Measurements from ENCODE around the gene GDAP1L1. TPM values are rescaled to one million over a fixed set of nuclear protein-coding genes. Genes with fewer than 3 reads are reported as not detected.

GDAP1L1 gene
- total RNA-seq, 4 donors from 2014 or later, result 0.41 TPM; not detected in 3

DNA sequence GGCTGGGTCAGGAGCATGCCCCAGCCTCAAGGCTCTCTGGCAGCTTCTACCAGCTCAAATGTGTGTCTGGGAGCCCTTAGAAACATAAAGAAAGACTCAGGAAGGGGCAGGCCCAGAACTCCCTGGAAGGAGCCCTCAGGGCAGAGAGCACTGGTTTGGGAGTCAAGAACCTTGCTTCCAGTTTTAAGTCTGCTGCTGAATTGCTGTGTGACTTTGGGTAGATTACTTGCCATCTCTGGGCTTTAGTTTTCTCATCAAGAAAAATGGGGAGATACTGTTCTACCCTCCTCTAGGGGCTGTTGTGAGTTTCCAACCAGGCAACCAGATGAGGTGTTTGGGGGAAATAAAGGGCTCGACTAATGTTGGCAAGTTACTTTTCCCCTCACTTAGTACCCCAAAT is 8.8 kb downstream of the GDAP1L1 start:
- H3K27ac ChIP-seq, result no peak overlapping the region
- H3K4me3 ChIP-seq, result no peak overlapping the region
- H3K4me1 ChIP-seq, result no peaks in the 10 kb centered on the region
- no peaks in the 10 kb centered on the region for H3K27me3 ChIP-seq
- no peak for DNase-seq
- intact Hi-C loops (cut with DNase I; ENCODE audit: low total_unique reads), result no loop called here
- H3K36me3 ChIP-seq, result no peaks in the 10 kb centered on the region
- no peak for TF ChIP-seq POLR2A (IDR thresholded peaks at IDR 0.05)
- TF ChIP-seq, protein P1, sequence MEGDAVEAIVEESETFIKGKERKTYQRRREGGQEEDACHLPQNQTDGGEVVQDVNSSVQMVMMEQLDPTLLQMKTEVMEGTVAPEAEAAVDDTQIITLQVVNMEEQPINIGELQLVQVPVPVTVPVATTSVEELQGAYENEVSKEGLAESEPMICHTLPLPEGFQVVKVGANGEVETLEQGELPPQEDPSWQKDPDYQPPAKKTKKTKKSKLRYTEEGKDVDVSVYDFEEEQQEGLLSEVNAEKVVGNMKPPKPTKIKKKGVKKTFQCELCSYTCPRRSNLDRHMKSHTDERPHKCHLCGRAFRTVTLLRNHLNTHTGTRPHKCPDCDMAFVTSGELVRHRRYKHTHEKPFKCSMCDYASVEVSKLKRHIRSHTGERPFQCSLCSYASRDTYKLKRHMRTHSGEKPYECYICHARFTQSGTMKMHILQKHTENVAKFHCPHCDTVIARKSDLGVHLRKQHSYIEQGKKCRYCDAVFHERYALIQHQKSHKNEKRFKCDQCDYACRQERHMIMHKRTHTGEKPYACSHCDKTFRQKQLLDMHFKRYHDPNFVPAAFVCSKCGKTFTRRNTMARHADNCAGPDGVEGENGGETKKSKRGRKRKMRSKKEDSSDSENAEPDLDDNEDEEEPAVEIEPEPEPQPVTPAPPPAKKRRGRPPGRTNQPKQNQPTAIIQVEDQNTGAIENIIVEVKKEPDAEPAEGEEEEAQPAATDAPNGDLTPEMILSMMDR (IDR thresholded peaks at IDR 0.05), result no peak
- H3K9me3 ChIP-seq, result no peaks in the 10 kb centered on the region

DNA sequence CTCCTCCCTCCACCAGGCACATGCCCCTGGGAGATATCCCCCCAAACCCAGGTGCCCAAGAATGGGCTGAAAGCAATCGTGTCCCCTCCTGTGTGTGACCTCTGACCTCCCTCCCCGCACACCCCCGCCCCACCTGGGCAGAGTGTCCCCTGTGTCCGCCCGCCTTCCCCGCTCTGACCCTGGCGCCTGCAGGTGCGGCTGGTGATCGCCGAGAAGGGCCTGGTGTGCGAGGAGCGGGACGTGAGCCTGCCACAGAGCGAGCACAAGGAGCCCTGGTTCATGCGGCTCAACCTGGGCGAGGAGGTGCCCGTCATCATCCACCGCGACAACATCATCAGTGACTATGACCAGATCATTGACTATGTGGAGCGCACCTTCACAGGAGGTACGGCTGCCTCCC is 9.9 kb downstream of the GDAP1L1 start:
- H3K27ac ChIP-seq, result no peak overlapping the region
- intact Hi-C loops (cut with DNase I; ENCODE audit: low total_unique reads), result no loop called here
- no peaks in the 10 kb centered on the region for H3K36me3 ChIP-seq
- no peaks in the 10 kb centered on the region for H3K27me3 ChIP-seq
- no peaks in the 10 kb centered on the region for H3K4me1 ChIP-seq
- H3K4me3 ChIP-seq, result no peak overlapping the region
- H3K9me3 ChIP-seq, result no peaks in the 10 kb centered on the region
- no peak for DNase-seq
- TF ChIP-seq, protein P1 (IDR thresholded peaks at IDR 0.05), result no peak
- no peak for TF ChIP-seq POLR2A (IDR thresholded peaks at IDR 0.05)

DNA sequence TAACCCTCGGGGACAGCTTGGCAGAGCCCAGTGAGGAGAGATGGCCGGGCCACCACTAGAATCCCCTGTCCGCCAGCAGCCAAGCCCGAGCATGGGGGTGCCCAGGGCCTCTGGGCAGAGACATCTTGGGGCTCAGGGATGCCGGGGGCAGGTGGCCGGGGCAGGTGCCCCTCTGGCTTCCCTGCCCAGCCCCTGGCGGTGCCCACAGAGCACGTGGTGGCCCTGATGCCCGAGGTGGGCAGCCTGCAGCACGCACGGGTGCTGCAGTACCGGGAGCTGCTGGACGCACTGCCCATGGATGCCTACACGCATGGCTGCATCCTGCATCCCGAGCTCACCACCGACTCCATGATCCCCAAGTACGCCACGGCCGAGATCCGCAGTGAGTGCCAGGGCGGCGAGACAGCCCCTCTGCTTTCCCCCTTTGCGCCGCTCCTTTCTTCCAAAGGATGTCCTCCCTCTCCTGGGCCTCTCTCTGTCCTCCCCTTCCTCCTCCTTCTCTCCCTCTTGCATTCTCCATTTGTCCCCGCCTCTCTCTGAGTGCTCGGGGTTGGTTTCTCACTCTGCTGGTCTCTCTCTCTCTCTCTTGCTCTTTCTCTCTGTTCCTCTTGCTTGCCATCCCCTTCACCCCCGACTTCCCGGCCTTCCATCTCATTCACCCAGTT is 11.2 kb downstream of the GDAP1L1 start:
- intact Hi-C loops (cut with DNase I; ENCODE audit: low total_unique reads), result no loop called here
- Histone ChIP-seq H3K4me3 (no peak overlapping the region), H3K9me3 (no peaks in the 10 kb centered on the region), H3K27ac (no peak overlapping the region), H3K36me3 (no peaks in the 10 kb centered on the region), H3K4me1 (no peaks in the 10 kb centered on the region), H3K27me3 (no peaks in the 10 kb centered on the region)
- DNase-seq, result no peak
- no peak for TF ChIP-seq POLR2A (IDR thresholded peaks at IDR 0.05)
- TF ChIP-seq, protein P1 (IDR thresholded peaks at IDR 0.05), result no peak

DNA sequence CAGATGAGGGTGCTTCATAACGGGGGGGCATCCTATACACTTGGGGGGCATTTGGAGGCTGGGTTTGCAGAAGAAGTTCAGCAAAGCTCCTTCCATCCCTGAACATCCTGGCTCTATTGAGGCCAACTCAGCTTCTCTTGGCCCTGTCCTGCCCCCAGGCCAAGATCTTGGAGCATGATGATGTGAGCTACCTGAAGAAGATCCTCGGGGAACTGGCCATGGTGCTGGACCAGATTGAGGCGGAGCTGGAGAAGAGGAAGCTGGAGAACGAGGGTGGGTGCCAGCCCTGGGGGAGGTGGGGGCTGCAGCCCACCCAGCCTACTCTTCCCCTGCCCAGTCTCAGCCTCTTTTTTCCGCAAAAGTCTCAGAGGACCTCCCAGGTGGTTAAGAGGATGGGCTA is 17.2 kb downstream of the GDAP1L1 start:
- TF ChIP-seq POLR2A (IDR thresholded peaks at IDR 0.05), result no peak
- TF ChIP-seq, protein P1 (IDR thresholded peaks at IDR 0.05), result no peak
- no peaks in the 10 kb centered on the region for H3K27me3 ChIP-seq
- intact Hi-C loops (cut with DNase I; ENCODE audit: low total_unique reads), result no loop called here
- H3K9me3 ChIP-seq, result no peaks in the 10 kb centered on the region
- H3K27ac ChIP-seq, result no peak overlapping the region
- no peak for DNase-seq
- no peaks in the 10 kb centered on the region for H3K4me1 ChIP-seq
- no peak overlapping the region for H3K4me3 ChIP-seq
- H3K36me3 ChIP-seq, result no peaks in the 10 kb centered on the region

GRCh38 chr20:44268802-44269201 is 21.7 kb downstream of the GDAP1L1 start:
- intact Hi-C loops (cut with DNase I; ENCODE audit: low total_unique reads), result no loop called here
- TF ChIP-seq POLR2A (IDR thresholded peaks at IDR 0.05), result no peak
- TF ChIP-seq, protein P1 (IDR thresholded peaks at IDR 0.05), result no peak
- Histone ChIP-seq H3K36me3 (no peaks in the 10 kb centered on the region), H3K4me1 (no peaks in the 10 kb centered on the region), H3K4me3 (no peak overlapping the region), H3K27ac (no peak overlapping the region), H3K9me3 (no peaks in the 10 kb centered on the region), H3K27me3 (no peaks in the 10 kb centered on the region)
- DNase-seq, result no peak

Measured in uterus (tissue), 4 donors.